Subcutaneous abdominal adipose tissue (tissue), 5 donors: Measurements from ENCODE around the gene CFAP73.

Source experiments
- H3K27ac ChIP-seq: one replicate; pipeline ENCODE4 v1.7.0; 2013; ENCODE audit warnings: low read depth, mild to moderate bottlenecking, inconsistent platforms, low read length, moderate library complexity
- H3K27me3 ChIP-seq, 5 donors: one replicate each; pipeline ENCODE4 v1.7.0; 2013; ENCODE audit warnings: low read length in 5 of 5, inconsistent platforms in 1 of 5; ENCODE audit not compliant: control insufficient read depth in 5 of 5, insufficient read depth in 4 of 5
- H3K36me3 ChIP-seq, 5 donors: one replicate each; pipeline ENCODE4 v1.7.0; 2013; ENCODE audit warnings: low read length in 5 of 5; ENCODE audit not compliant: control insufficient read depth in 5 of 5, insufficient read depth in 5 of 5
- H3K4me1 ChIP-seq, 5 donors: one replicate each; pipeline ENCODE4 v1.7.0; 2013; ENCODE audit warnings: low read length in 5 of 5, mild to moderate bottlenecking in 3 of 5, moderate library complexity in 1 of 5; ENCODE audit not compliant: control insufficient read depth in 5 of 5, insufficient read depth in 5 of 5
- H3K4me3 ChIP-seq, 5 donors: one replicate each; pipeline ENCODE4 v1.7.0; 2013; ENCODE audit warnings: low read length in 5 of 5, low read depth in 1 of 5
- H3K9ac ChIP-seq, 5 donors: one replicate each; pipeline ENCODE4 v1.7.0; 2013; ENCODE audit warnings: low read length in 5 of 5, mild to moderate bottlenecking in 4 of 5, moderate library complexity in 3 of 5
- H3K9me3 ChIP-seq, 5 donors: one replicate each; pipeline ENCODE4 v1.7.0; 2013; ENCODE audit warnings: low read length in 5 of 5; ENCODE audit not compliant: control insufficient read depth in 5 of 5
- donor health status: healthy.
- donor health status: healthy.
- donor health status: healthy.
- donor health status: healthy.
- donor health status: healthy.

CFAP73 gene

GRCh38 chr12:113207613-113208040, 58.1 kb downstream of the CFAP73 start:
- Histone ChIP-seq H3K9ac (no peak overlapping the region), H3K36me3 (no peaks in the 10 kb centered on the region), H3K4me3 (no peak overlapping the region), H3K4me1 (peaks cover 0 to 39% (median 11%) of the 10 kb centered on the region in 5 donors), H3K9me3 (no peaks in the 10 kb centered on the region), H3K27me3 (no peaks in the 10 kb centered on the region), H3K27ac (no peak overlapping the region)

- Histone ChIP-seq H3K9me3 (no peaks in the 10 kb centered on the region), H3K9ac (no peak overlapping the region), H3K27ac (peak overlapping the region; percentile 1), H3K36me3 (no peaks in the 10 kb centered on the region), H3K4me3 (no peak overlapping the region), H3K27me3 (no peaks in the 10 kb centered on the region), H3K4me1 (peaks cover 0 to 38% (median 11%) of the 10 kb centered on the region in 5 donors)
These were observed 58.8 kb downstream of the CFAP73 start for GRCh38 chr12:113208041-113208934.
